Retina (tissue), 1 donor: ENCODE data around the gene RAB36.

Source experiments
- DNase-seq: peaks from one replicate; pipeline ENCODE4 v3.0.0-alpha.2; 2016

RAB36 gene

GRCh38 chr22:23212061-23213021 lies 67.1 kb downstream of the RAB36 start:
- DNase-seq: no peak

GRCh38 chr22:23213022-23213555 lies 67.8 kb downstream of the RAB36 start:
- DNase-seq: no peak

- DNase-seq: no peak
These were observed 68.5 kb downstream of the RAB36 start for GRCh38 chr22:23213581-23214334.
